Loucy (cell line): Measurements from ENCODE around the gene NSL1.

ENCODE experiments used
- H2AFZ ChIP-seq: fragments of 200-600 bp; sonication (generic); 2 replicates; pipeline ENCODE4 v1.6.0; 2016; ENCODE audit warnings: antibody characterized with exemption, mild to moderate bottlenecking, low read length, moderate library complexity
- H3F3A ChIP-seq: fragments of 200-600 bp; 2 replicates; pipeline ENCODE4 v1.6.0; 2016; ENCODE audit warnings: antibody characterized with exemption, low read depth, mild to moderate bottlenecking
- H3K27me3 ChIP-seq: fragments of 200-600 bp; sonication (generic); 2 replicates; pipeline ENCODE4 v1.6.1; 2014; ENCODE audit warnings: low read length, mild to moderate bottlenecking; ENCODE audit not compliant: insufficient read depth, poor library complexity, severe bottlenecking
- H3K36me3 ChIP-seq: fragments of 200-600 bp; sonication (generic); 2 replicates; pipeline ENCODE4 v1.6.1; 2016; ENCODE audit warnings: low read length; ENCODE audit not compliant: insufficient read depth
- H3K4me1 ChIP-seq: fragments of 200-600 bp; sonication (generic); 2 replicates; pipeline ENCODE4 v1.5.1; 2014; ENCODE audit warnings: low read length, mild to moderate bottlenecking; ENCODE audit not compliant: insufficient read depth, poor library complexity, severe bottlenecking
- H3K4me2 ChIP-seq: fragments of 200-600 bp; sonication (generic); 2 replicates; pipeline ENCODE4 v1.6.0; 2014; ENCODE audit warnings: antibody characterized with exemption, low read length, low read depth, mild to moderate bottlenecking; ENCODE audit not compliant: poor library complexity, severe bottlenecking
- H3K4me3 ChIP-seq: fragments of 200-600 bp; sonication (generic); 2 replicates; pipeline ENCODE4 v1.5.1; 2014; ENCODE audit warnings: low read length, mild to moderate bottlenecking, mixed read lengths; ENCODE audit not compliant: poor library complexity, severe bottlenecking
- H3K79me2 ChIP-seq: fragments of 200-600 bp; sonication (generic); 2 replicates; pipeline ENCODE4 v1.6.1; 2014; ENCODE audit warnings: low read length; ENCODE audit not compliant: insufficient read depth
- H3K9ac ChIP-seq: fragments of 200-600 bp; sonication (generic); 2 replicates; pipeline ENCODE4 v1.6.0; 2014; ENCODE audit warnings: mild to moderate bottlenecking, low read depth, low read length, moderate library complexity; ENCODE audit not compliant: poor library complexity, severe bottlenecking
- H3K9me2 ChIP-seq: fragments of 200-600 bp; sonication (generic); replicated peaks from 2 replicates; pipeline ENCODE4 v1.6.1; 2016; ENCODE audit warnings: low read depth, low read length, mixed read lengths
- H3K9me3 ChIP-seq: fragments of 200-600 bp; sonication (generic); 2 replicates; pipeline ENCODE4 v1.6.1; 2014; ENCODE audit warnings: mild to moderate bottlenecking, antibody characterized with exemption, low read length, low read depth; ENCODE audit not compliant: insufficient read depth
- H4K20me1 ChIP-seq: fragments of 200-600 bp; sonication (generic); 2 replicates; pipeline ENCODE4 v1.6.0; 2014; ENCODE audit warnings: antibody characterized with exemption, low read length, mild to moderate bottlenecking; ENCODE audit not compliant: insufficient read depth, poor library complexity, severe bottlenecking
- CTCF ChIP-seq: fragments of 200-600 bp; sonication (generic); conservative IDR thresholded peaks from 2 replicates; pipeline ENCODE4 v1.5.1; 2014; ENCODE audit warnings: mild to moderate bottlenecking, antibody characterized with exemption, low read length
- EZH2phosphoT487 ChIP-seq: fragments of 200-600 bp; IDR thresholded peaks from 2 replicates; pipeline ENCODE4 v1.6.1; 2018; ENCODE audit warnings: antibody characterized with exemption, mild to moderate bottlenecking, moderate library complexity, borderline replicate concordance

The NSL1 gene

GRCh38 chr1:212696721-212697331 lies 94.8 kb downstream of the NSL1 start:
- peaks cover 17% of the 10 kb centered on the region for H3K79me2 ChIP-seq
- TF ChIP-seq CTCF = no peak
- no peak for TF ChIP-seq EZH2phosphoT487
- H3K27me3 ChIP-seq = no peaks in the 10 kb centered on the region
- peaks cover 3% of the 10 kb centered on the region; the same call in 1 of the 2 replicates for H3F3A ChIP-seq
- no peaks in the 10 kb centered on the region for H4K20me1 ChIP-seq
- H3K36me3 ChIP-seq = no peaks in the 10 kb centered on the region
- no peak overlapping the region for H3K4me3 ChIP-seq
- H3K9me3 ChIP-seq = no peaks in the 10 kb centered on the region
- no peaks in the 10 kb centered on the region for H3K9me2 ChIP-seq
- no peak overlapping the region for H3K9ac ChIP-seq
- no peak overlapping the region for H2AFZ ChIP-seq
- peak overlapping the region; percentile 96 for H3K4me2 ChIP-seq
- peaks cover 20% of the 10 kb centered on the region for H3K4me1 ChIP-seq

- H3K27me3 ChIP-seq = no peaks in the 10 kb centered on the region
- H3K9me2 ChIP-seq = no peaks in the 10 kb centered on the region
- peaks cover 9% of the 10 kb centered on the region for H3K79me2 ChIP-seq
- H3K9me3 ChIP-seq = no peaks in the 10 kb centered on the region
- no peaks in the 10 kb centered on the region for H3K36me3 ChIP-seq
- no peak for TF ChIP-seq CTCF
- no peaks in the 10 kb centered on the region for H4K20me1 ChIP-seq
- no peak overlapping the region for H3K9ac ChIP-seq
- H3F3A ChIP-seq = no peaks in the 10 kb centered on the region
- H3K4me1 ChIP-seq = peaks cover 9% of the 10 kb centered on the region
- H3K4me2 ChIP-seq = no peak overlapping the region
- H3K4me3 ChIP-seq = no peak overlapping the region
- no peak overlapping the region for H2AFZ ChIP-seq
Observed at GRCh38 chr1:212692774-212693644, 98.6 kb downstream of the NSL1 start.

DNA sequence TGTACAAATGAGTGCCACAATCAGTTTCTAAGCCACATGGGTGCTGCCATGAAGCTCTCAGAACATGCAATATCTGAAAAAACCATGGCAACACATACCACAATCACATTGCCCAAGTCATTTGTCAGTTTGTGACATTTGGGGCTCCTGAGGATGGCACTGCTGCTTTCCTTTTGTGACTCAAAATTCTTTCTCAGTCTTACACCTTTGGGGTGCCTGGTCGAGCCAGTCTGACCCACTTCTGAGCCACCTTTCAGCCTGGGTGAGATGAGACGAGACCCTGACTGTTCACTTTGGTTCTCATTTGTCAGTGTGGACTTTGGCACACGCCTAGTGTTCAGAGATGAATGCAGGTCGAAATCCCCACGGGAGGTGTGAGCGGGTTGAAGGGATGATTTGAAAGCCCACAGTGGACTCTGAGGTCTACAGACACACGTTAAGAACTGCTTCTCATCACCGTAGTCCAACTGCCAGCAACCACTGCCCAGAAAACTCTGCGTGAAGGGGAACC lies 100.0 kb downstream of the NSL1 start:
- TF ChIP-seq EZH2phosphoT487 (no peak), CTCF (no peak)
- no peaks in the 10 kb centered on the region for H4K20me1 ChIP-seq

More for the DNA sequence above, 100.0 kb downstream of the NSL1 start:
- Histone ChIP-seq H3K36me3 (no peaks in the 10 kb centered on the region), H3K4me1 (peaks cover 7% of the 10 kb centered on the region), H3K27me3 (no peaks in the 10 kb centered on the region), H3K9ac (no peak overlapping the region), H3K9me2 (no peaks in the 10 kb centered on the region), H3K79me2 (no peaks in the 10 kb centered on the region; the same call in 1 of the 2 replicates), H3F3A (no peaks in the 10 kb centered on the region), H3K4me2 (no peak overlapping the region), H3K9me3 (no peaks in the 10 kb centered on the region), H2AFZ (no peak overlapping the region), H3K4me3 (no peak overlapping the region)
